ENCODE measurements around the gene TTLL10.

The TTLL10 gene

DNA sequence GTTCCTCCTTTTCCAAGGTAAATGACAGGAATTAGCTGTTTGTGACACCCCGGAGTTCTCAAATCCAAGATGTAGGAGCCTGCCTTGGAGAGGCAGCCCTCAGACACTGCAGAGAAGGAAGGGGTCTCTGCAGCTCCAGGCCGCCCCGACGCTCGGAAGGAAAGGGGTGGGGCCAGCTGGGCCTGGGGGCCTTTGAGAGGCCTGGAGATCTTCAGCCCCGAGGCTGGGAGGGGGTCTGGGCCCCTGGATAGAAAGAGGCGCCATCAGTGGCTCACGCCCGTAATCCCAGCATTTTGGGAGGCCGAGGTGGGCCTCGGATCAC, 33.9 kb downstream of the TTLL10 start:
- no peak for DNase-seq (ENCODE audit: low read depth)

DNA sequence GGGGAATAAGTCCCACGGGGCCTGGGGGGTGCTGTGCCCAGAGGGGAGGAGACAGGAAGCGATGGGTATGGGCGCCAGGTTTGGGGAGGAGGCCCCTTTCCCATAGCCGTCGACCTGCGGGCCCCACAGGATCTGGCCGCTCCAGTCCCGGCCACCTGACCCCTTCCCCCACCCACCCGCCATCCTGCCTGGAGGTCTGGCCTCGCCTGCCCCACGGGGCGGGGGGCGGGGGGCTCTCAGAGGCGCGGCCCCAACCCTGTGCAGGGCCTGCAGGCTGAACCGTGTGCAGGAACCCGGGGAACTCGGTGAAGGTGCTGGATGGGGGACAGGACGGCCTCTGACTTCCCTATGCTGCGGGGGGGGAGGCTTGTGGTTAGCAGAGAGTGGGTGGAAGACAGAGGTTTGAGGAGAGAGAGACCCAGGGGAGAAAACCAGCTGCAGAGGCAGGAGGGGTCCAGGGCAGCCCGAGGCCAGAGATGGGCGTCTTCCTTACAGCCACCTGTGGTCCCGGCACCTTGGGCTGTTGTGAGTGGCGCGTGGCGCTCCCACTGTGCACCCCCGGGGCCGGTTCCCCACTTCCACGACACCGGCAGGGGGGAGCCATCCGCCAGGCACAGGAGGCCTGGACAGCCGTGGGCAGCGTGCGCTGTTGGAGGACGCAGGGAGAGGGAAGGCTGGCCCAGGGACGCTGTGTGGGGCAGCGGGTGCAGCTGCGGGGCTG, 35.2 kb downstream of the TTLL10 start:
- peak; percentile 21 for DNase-seq (ENCODE audit: low read depth)

DNA sequence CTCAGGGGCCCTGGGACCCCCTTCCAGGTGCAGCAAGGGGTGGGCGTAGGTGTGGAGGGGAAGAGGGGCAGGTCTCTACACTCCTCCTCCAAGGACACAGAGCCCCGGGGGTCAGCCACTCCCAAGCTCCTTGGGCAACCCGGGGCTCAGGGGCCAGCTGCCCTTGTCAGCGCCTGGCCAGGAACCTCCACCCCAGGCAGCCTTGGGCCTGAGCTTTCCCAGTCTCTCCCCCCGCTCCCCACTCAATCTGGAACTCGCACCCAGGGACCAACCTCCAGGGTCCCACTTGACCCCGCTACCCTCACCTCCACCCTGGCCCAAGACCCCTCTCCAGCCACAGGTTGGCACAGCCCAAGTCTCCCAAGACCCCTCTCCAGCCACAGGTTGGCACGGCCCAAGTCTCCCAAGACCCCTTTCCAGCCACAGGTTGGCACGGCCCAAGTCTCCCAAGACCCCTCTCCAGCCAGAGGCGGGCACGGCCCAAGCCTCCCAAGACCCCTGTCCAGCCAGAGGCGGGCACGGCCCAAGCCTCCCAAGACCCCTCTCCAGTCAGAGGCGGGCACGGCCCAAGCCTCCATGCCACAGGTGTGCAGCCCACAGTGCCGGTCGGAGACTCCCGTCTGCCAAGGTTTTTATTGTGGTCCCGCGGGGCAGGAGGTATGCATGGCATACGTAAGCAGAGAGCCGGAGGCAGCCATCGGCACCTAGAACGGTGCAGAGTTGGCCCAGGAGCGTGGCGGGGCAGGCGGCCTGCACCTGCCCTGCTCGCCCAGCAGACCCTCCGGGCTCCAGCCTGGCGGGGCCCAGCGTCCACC, 37.3 kb downstream of the TTLL10 start:
- no peak for DNase-seq (ENCODE audit: low read depth)

DNA sequence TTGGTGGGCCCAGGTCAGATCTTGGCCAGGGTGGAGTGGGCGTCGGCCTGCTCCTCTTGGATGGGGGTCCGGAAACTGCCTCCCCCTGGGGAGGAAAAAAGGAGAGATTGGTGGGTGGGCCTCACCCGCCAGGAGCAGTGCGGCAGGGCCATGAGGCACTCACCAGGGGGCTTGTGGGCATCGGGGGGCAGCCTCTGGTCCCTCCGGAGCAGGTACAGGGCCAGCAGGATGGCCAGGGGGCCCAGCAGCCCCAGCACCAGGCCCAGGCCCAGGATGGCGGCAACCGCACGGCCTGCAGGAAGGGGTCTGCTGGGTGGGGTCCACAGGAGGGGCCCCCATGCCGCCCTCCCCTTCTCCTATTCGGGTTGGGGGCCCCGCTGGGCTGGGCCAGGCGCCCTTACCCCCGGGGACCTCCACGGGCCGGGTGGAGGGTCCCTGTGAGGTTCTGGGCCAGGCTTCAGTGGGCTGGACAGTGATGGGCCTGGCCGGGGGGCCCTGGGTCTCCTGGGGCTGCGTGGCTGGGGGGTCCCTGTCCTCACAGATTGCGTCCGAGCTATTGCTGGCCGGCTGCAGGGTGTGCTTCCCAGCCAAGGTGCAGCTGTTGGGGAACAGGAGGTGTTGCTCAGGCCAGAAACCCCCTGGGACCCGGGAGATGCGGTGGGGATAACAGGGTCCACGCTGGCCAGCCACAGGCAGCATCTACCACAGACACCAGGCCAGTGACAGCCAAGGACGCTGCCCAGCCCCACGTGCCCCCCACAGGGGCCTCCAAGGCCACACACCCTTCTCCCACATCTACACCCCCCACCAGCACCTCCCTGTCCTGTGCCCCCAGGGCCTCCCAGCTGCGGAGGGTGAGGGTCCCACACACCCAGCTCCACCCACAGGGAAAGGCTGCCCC, 38.1 kb downstream of the TTLL10 start:
- DNase-seq (ENCODE audit: low read depth): no peak

DNA sequence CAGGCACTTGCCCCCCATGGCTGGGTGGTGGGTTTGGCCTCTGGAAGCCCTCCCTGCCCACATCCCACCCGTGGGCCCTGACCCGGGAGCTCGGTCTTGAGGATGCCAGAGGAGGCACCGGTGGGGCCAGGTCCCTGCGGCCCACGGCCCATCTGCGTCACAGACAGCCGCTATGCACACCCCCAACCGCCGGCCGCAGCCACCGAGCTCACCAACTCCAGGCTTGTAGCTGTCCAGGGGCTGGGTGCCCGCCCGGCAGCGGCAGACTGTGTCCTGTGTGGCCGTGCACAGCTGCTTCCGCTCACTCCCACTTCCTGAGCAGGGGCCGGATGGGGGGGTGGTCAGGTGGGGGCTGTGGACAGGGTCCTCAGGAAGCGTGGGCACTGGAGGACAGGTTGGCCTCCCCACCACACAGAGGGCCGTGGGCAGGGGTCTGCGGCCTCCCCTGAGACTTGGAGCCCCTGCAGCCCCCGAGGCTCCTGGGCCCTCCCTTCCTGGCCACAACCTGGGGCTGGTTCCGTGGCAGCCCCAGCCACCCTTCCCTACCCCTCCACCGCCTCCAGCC, 39.2 kb downstream of the TTLL10 start:
- DNase-seq (ENCODE audit: low read depth): no peak

DNA sequence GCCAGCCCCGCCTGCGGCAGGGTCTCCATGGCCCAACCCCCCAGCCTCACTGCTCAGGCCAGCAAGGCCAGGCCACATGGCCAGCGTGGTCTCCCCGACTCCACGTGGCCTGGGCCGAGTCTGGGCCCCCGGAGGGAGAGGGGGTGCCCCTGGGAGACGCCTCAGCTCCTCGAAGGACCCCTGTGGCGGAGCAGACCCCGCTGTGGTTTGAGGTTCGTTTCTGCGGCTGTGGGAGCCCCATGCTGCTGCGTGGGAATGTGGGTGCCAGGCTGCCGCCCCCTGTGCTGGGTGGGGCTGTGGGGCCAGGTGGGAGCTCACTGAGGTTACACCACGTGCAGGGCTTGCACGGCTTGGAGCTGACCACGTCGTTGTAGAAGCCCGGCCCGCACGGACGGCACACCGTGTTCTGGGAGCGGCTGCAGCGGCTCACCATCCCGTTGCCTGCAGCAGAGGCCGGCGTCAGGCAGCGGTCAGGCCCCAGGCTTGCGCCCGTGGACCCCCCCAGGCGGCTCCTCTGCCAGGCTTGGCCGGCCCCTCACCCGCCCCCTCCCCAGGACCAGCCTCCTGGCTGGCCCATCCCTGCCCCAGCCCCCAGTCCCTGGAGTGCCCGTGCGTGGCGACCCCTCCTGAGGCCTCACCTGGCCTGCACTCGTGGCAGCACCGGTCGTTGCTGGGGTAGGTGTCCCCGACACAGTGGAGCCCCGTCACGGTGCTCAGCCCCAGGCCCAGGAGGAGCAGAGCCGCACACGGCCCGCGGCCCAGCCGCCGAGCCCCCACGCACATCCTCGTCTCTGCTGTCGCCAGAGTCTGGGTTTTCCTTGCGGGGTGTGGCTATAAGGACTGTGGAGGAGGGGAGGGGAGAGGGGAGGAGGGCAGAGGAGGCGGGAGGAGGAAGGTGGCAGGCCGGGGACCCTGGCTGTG, 39.9 kb downstream of the TTLL10 start, which contains the start of gene TNFRSF4:
Gene TNFRSF4 (minus strand): TSS at position 809 of the 921 bp plus-strand sequence. CDS start 26 bp downstream, at position 783.
- no peak for DNase-seq (ENCODE audit: low read depth)

DNA sequence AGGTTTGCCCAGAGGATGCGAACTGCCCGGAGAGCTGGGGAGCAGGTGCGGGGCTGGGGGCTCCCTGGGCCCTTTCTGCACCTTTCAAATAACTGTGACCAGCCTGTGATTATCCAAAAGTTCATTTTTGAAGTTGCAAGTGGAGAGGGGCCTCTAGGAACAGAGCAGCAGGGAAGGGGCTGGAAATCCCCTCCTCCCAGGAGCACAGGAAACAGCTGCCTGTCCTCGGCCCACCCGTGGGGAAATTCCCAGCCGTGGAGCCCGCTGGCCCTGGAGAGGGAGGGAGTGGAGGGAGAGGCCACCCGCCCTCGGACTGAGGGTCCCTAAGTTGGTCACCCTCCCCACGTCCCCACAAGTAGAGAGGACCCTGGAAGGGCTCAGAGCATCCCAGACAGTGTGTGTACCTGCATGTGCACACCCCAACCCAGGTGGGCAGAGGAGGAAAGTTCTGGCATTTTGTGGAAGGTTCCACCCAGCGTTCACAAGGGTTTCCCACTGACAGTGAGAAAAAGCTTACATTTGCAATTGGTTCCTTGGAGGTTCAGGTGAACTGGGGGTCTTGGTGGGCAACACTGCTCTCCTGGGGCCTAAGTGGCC, 41.5 kb downstream of the TTLL10 start:
- DNase-seq (ENCODE audit: low read depth): no peak

DNA sequence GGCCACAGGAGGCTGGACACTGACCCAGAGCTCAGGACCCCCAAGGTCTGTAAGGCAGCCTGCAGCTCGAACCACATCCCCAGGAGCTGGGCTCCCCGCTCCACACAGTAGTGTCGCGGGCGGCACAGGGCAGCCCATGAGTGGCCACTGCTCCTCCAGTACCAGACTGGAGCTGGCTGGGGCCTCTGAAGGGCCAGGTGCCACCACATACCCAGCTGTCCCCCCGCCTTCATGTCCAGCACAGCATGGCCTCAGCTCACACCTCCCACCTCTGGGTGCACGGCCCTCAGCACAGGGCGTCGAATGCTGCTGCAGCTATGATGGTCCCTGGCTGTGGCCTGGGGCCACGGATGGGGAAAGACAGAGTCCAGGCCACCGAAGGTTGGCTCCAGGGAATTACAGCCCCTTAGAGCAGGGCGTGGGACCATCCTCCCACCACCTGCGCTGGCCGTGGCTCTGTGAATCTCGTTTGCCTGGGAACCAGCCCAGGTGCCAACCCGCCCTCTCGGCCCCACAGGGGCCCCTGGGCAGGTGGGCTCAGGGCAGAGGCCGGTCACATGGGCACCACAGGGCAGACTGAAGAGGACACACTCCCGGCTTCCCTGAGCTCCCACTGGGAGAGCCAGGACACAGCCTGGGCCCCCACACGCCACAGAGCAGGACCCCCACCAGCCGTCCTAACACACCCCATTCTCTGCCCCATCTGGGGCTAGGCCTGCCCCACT, 42.4 kb downstream of the TTLL10 start:
- DNase-seq (ENCODE audit: low read depth): no peak

DNA sequence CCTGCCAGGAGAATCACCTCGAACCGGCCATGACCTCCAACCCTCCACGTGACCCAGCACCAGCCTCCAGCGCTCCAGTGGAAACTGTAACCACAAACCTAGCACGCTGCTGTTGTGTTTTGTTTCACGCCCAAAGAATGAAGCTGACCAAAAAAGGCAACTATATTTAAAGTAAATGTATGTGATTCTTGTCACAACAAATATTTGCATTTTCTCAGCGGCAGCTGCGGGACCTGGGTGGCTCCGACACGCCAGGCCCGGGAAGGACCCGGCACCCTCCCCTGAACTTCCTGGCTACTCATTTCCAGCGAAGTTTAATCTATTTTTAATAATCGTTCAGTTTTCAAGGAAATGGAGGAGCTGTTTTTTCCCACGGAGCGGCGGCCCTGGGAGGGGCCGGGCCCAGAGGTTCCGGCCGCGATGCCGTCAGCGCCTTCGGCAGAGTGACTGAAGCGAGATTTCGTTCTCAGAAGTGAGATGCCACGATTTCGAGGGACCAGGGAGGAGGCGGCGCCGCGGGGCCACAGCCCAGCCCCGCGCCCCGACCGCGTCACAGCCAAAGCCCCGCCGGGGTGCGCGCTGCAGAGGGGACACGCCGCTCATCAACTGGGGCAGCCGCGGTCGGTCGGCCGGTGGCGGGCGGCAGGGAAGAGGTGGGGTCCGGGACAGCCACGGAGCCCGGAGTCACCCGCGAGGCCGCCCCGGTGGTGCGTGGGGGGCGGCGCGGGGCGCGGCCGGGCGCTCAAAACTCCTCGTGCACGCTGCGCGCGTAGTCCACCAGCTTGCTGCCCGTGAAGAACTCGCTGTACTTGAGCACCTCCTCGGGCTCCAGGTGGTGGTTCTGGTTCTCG, 43.3 kb downstream of the TTLL10 start:
- no peak for DNase-seq (ENCODE audit: low read depth)

DNA sequence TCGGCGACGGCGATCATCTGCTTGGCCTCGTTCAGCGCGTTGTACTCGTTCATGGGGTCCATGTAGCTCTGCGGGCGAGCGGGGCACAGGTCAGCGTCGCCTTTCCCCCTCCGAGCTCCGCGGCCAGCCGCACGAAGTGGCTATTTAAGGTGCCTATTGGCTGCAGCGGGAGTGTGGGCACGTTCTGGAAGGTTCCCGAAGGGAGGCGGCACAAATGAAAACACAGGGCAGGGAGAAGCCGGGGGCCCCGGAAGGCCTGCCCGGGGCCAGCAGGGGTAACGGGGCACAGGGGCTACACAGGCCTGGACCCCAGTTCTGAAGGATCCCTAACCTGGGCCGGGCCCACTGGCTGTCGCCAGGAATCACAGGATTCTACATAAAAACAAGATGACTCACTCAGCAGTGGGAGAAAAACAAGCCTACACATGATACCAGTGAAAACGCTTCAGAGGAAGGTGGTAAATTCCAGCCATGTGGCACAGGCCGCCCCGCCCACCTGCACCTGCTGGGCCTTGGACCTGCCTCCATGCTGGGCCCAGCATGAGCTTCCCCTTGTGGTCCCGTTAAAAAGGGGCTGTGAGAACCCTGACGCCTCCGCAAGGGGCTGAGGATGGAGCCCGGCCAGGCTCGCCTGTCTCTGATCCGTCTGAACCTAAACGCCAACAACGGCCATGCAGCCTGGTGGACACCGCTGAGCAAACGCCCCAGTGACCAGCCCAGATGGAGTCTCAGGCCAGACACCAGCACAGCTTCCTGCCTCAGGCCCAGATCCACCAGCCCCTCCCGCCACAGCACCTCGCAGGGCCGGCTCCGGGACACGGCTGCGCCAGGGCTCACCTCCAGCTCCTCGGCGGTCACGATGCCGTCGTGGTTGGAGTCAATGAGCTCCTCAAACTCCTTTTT, 44.2 kb downstream of the TTLL10 start:
- peak; percentile 53 for DNase-seq (ENCODE audit: low read depth)

DNA sequence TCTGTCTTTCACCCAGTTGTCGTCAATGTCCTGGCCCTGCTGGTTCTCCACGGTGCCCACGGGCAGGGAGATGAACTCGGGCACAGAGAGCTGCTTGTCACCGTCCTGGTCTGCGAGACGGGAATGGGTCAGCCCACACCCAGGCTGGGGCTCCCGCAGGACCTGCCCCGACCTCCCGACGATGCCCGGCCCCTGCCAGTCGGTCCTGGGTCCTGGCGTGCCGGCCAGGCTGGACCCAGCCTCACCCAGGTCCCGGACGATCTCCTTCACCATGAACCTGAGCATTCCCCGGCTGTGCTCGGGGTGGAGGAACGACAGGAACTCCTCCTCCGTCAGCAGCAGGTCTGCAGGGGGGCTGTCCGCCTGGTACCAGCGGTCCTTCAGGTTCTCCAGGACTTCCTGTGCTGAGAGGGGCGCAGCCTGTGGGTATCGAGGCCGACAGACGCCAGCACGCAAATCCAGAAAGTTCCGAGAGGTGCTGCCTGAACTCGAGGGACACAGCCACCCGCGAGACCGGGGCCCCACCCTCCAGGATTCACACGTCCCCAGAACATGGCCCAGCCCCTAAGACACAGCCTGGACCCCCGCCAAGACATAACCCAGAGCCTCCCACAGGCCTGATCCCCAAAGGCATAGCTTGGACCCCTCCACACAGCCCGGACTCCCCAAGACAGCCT, 45.0 kb downstream of the TTLL10 start:
- no peak for DNase-seq (ENCODE audit: low read depth)

DNA sequence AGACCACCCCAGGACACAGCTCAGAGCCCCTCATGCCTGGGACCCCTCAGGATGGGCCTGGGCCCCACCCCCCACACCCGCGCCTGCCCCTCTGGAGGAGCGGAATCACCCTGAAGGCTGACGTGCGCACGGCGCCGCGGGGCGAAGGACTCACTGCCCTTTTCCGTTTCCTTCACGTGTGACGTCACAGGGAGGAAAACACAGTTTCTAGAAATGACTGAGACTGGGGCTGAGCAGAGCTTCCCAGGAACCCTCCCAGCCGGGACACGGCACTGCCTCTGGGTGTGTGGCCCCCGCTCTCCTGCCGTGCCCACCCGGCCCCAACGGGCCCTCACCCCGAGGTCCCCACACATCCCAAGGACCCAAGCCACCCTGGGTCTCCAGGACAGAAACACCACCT, 45.7 kb downstream of the TTLL10 start:
- no peak for DNase-seq (ENCODE audit: low read depth)

DNA sequence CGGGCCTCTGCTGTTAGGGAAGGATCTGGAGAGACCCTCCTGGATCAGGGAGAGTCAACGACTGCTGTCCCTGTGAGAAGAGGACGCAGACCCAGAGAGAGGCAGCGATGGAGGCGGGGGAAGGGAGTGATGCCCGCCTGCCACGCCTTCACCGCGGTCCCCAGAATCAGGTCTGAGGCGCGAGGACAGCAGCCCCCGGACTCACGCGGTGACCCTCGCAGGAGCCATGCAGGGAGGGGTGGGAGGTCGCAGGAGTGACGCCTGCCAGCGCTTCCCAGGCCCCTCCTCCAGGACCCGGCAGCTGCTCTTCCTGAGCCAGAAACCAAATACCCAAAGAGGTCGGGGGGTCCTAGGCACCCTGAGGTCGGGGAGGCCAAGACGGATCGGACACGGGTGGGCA, 46.5 kb downstream of the TTLL10 start:
- no peak for DNase-seq (ENCODE audit: low read depth)

DNA sequence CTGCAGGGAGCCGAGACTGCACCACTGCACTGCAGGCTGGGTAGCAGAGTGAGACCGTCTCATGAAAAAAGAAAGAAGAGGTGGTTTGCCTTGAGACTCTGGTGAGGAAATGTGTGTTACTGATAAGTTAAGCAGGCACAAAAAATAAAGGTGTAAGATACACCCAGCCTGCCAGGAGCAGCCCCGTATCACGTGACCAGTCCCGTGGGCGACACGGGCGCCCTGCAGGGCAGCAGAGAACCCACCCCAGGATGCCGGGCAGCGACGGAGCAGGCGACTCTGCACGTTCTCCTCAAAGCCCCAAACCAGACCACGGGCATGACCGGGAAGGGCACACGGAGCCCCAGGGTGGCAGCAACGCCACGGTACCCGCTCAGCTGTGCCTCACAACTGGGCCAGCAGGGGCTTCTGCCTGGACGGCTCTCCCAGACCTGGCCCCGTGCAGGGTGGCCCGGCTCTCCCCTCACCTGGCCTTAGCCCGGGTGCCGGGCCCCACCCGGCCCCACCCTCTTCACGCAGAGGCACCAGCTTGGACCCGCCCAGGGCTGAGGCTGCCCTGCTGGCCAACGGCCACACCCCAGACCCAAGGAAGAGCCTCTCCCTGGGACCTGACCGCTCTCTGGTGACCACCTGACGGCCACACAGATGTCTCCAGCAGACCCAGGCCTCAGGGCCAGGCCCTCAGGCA, 48.4 kb downstream of the TTLL10 start:
- no peak for DNase-seq (ENCODE audit: low read depth)

DNA sequence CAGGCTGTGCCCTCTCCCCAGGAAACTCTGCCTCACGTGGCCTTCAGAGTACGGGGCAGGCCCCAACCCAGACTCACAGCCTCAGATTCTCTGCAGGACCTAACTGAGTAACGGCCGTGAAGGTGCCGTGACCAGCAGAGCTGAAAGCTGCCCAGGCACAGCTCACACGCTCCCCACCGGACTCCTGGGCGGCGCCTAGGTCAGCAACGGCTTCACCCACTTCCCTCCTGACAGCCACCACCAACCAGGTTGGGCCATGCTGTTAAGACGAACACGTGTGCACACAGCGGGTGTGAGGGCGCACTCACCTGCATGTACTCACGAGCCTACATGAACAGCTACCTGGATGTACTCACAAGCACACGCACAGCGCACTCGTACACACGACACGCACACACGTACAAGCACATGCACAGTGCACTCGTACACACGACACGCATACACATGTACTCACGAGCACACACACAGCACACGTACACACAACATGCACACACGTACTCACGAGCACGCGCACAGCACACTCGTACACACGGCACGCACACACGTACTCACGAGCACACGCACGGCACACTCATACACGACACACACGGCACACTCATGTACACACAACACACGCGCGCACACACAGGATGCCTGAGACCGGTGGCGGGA, 49.0 kb downstream of the TTLL10 start:
- DNase-seq (ENCODE audit: low read depth): no peak

DNA sequence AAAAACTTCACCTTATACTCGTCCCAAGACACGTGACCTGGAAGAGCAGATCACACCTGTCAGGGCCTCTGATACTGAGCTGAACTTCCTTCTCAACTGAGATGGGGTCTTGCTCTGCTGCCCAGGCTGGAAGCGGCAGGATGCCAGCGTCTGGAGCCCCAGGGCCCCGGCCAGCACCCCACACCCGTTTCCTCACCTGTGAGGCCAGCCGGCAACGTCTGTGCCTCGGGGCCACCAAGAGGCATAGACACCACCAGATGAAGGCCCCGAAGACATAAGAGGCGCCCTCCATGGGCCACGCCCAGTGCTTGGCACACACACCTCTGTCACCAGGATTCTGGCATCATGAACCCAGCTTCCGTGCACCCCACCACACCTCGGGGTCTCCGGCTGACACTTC, 49.6 kb downstream of the TTLL10 start:
- DNase-seq (ENCODE audit: low read depth): no peak

All from iris pigment epithelial cell (primary cell).